AG04449 (cell line): ENCODE results near the gene LYSMD1.

Experiments
- CTCF ChIA-PET: fragments of 350-600 bp; formaldehyde crosslinking; extraction: SDS; loops from one replicate; lab custom pipeline; 2021; ENCODE audit warnings: antibody characterized with exemption; lab: Yijun Ruan, JAX
- POLR2A ChIA-PET: fragments of 400-600, 350-600 bp; formaldehyde crosslinking; extraction: SDS; loops from one replicate; lab custom pipeline; 2020; ENCODE audit warnings: antibody characterized with exemption, inconsistent platforms; lab: Yijun Ruan, JAX
- DNase-seq: peaks from one replicate; pipeline ENCODE4 v3.0.0-alpha.2; 2010; ENCODE audit warnings: low read depth, low spot score
- H3K4me3 ChIP-seq: 2 replicates; pipeline ENCODE4 v1.5.1; 2011; ENCODE audit warnings: low read depth, mild to moderate bottlenecking, control low read depth, low read length
- CTCF ChIP-seq: IDR thresholded peaks from one replicate; pipeline ENCODE4 v1.5.1; 2011; ENCODE audit warnings: mild to moderate bottlenecking, moderate library complexity, low read length, control low read depth, inconsistent platforms; ENCODE audit not compliant: insufficient read depth; ENCODE audit errors: missing control alignments

LYSMD1 gene

DNA sequence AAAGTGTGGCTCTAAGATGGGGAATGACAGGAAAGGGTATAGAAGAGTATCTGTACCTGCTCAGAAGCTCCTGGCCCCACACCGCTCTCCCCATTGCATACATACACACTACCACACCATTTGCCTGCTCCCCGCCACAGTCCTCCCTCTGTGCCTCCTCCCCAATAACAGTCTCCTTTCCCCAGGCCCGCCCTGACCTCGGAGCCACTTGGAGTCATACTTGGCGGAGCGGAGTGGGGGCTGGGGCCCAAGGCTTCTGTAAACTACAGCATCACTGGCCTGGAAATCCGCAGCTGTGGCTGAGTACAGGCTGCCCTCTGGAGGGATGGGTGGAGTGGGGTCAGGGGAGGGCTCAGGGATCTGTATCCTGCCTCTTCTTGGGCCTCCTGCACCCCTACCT is 27.9 kb downstream of the LYSMD1 start:
- no peak for TF ChIP-seq CTCF

GRCh38 chr1:151135433-151136385 is 30.0 kb downstream of the LYSMD1 start:
- POLR2A ChIA-PET: no interaction called here
- no peak for TF ChIP-seq CTCF
- no peak for DNase-seq
- H3K4me3 ChIP-seq: no peak overlapping the region
- CTCF ChIA-PET: interaction anchor here (2.2 to 2.7 kb wide), 2 partner anchors 20 to 36 kb away, joined by 12 to 13 read pairs; partner anchors contain the start of gene TNFAIP8L2

More for the DNA sequence above, 27.9 kb downstream of the LYSMD1 start:
- ChIA-PET CTCF (no interaction called here), POLR2A (no interaction called here)
- DNase-seq: no peak
- no peak overlapping the region for H3K4me3 ChIP-seq

DNA sequence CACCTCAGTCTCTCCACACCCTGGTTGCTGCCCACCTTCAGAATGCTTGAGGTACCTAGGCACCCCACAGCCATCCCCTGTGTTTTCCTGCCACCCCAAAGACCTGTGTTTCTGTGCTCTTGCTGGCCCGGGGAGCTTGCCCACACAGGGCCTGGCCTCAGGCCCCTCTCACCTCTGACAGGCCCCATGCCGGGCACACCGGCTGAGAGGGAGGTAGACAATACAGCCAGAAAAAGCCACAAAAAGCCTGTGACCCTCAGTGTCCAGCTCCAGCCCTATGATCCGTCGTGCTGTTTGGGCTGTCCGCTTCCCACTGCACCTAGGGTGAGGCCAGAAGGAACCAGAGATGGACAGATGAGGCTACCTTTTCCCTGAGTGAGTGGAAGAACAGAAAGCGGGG is 30.7 kb downstream of the LYSMD1 start:
- POLR2A ChIA-PET: no interaction called here
- no peak for TF ChIP-seq CTCF
- no peak overlapping the region for H3K4me3 ChIP-seq
- DNase-seq: no peak
- CTCF ChIA-PET: interaction anchor here (1.3 to 2.7 kb wide), 3 partner anchors 8 to 35 kb away, joined by 4 to 13 read pairs (median 12); partner anchors contain the start of gene TNFAIP8L2

- POLR2A ChIA-PET: no interaction called here
- TF ChIP-seq CTCF: no peak
- H3K4me3 ChIP-seq: no peak overlapping the region
- DNase-seq: no peak
- CTCF ChIA-PET: interaction anchor here (0.8 to 2.7 kb wide), 5 partner anchors 9 to 36 kb away, joined by 3 to 13 read pairs (median 4); partner anchors contain the start of genes SEMA6C and TNFAIP8L2
These were observed 31.3 kb downstream of the LYSMD1 start for GRCh38 chr1:151134396-151134795.

- H3K4me3 ChIP-seq: no peak overlapping the region
- TF ChIP-seq CTCF: no peak
- POLR2A ChIA-PET: no interaction called here
- no peak for DNase-seq
- CTCF ChIA-PET: interaction anchor here (1.0 kb wide), 1 partner anchor 35 kb away, joined by 3 read pairs; no protein-coding TSS in a partner anchor
These were observed 32.5 kb downstream of the LYSMD1 start for GRCh38 chr1:151133018-151133806.
